Gastroesophageal sphincter (tissue), 4 donors: ENCODE data around the gene LGALS3BP. TPM values are rescaled to one million over a fixed set of nuclear protein-coding genes. Genes with fewer than 3 reads are reported as not detected.

ENCODE experiments used
- ATAC-seq: fragments of 150-250 bp; one replicate; pipeline ENCODE4 v1.9.1; 2016; ENCODE audit warnings: mild to moderate bottlenecking, moderate library complexity
- H3K27ac ChIP-seq, 4 donors: fragments of 200-600 bp; sonication (generic) in 3 of 4; 1 replicate in 3 of 4; 2 replicates in 1 of 4; pipeline ENCODE4 v1.5.1; 2016 to 2019
- H3K27me3 ChIP-seq: fragments of 200-600 bp; sonication (generic); one replicate; pipeline ENCODE4 v1.5.1; 2019
- H3K36me3 ChIP-seq, 2 donors: fragments of 200-600 bp; sonication (generic); one replicate each; pipeline ENCODE4 v1.5.1; 2019; ENCODE audit warnings: control low read depth in 1 of 2
- H3K4me1 ChIP-seq, 3 donors: fragments of 200-600 bp; sonication (generic); 1 replicate in 2 of 3; 2 replicates in 1 of 3; pipeline ENCODE4 v1.5.1; 2016 to 2019; ENCODE audit warnings: control low read depth in 2 of 3
- H3K4me3 ChIP-seq, 2 donors: fragments of 200-600 bp; sonication (generic); one replicate each; pipeline ENCODE4 v1.5.1; 2019; ENCODE audit warnings: mild to moderate bottlenecking in 1 of 2, moderate library complexity in 1 of 2
- H3K9me3 ChIP-seq, 3 donors: fragments of 200-600 bp; sonication (generic); one replicate each; pipeline ENCODE4 v1.5.1; 2017 to 2019; ENCODE audit warnings: control low read depth in 2 of 3
- EP300 ChIP-seq: sonication (generic); formaldehyde crosslinking; IDR thresholded peaks from one replicate; pipeline ENCODE4 v1.6.1; 2017; ENCODE audit warnings: antibody characterized with exemption, mild to moderate bottlenecking
- POLR2A ChIP-seq, 2 donors: fragments of 450-650 bp; IDR thresholded peaks; one replicate each; pipeline ENCODE4 v1.6.1; 2017; ENCODE audit warnings: antibody characterized with exemption in 2 of 2, mild to moderate bottlenecking in 2 of 2, moderate library complexity in 1 of 2
- POLR2AphosphoS5 ChIP-seq: sonication (generic); formaldehyde crosslinking; IDR thresholded peaks from one replicate; pipeline ENCODE4 v1.6.1; 2017; ENCODE audit warnings: antibody characterized with exemption
- WGBS, 2 donors: methylation state at CpG; one replicate each; pipeline ENCODE4 v1.1.5; 2018; ENCODE audit warnings: low coverage in 1 of 2; 5-methylcytosine and 5-hydroxymethylcytosine counted together
- total RNA-seq, 4 donors: library from RNA; depleted of rRNA; stranded (reverse); fragments of >200 nt; gene quantifications; one replicate each; pipeline ENCODE4 v1.1.0, GENCODE V29; 2016
- TF ChIP-seq, protein P1 (sequence below), 4 experiments: fragments of 200-600 bp in 2 of 4; fragments of 450-650 bp in 2 of 4; sonication (generic) in 1 of 4; IDR thresholded peaks; one replicate each; pipeline ENCODE4 v1.5.1; 2017 to 2019; ENCODE audit warnings: antibody characterized with exemption in 4 of 4, mild to moderate bottlenecking in 2 of 4, moderate library complexity in 2 of 4

LGALS3BP gene
- total RNA-seq, 4 donors from 2014 or later = 101 to 260 (median 166) TPM

DNA sequence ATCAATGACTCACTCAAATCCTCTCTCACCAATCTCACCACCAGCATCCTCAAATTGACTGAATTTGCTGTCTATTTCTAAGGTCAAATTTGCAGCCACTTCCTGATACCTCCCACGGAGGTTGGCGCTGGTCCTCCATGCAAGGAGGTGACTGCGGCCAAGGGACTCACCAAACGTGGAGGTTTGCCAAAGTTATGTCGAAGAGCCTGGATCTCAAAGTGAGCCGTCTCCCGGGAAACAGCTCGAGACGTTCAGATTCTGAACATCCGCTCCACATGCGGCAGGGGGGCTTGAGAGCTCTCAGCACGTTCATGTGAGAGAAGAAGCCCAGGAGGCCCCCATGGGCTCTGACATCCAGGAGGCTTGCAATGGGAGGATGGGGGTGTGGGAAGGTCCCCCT, 22.6 kb downstream of the LGALS3BP start:
- Histone ChIP-seq H3K36me3 (no peaks in the 10 kb centered on the region), H3K9me3 (no peaks in the 10 kb centered on the region), H3K27ac (no peak overlapping the region), H3K4me3 (no peak overlapping the region), H3K27me3 (no peaks in the 10 kb centered on the region), H3K4me1 (peaks cover 0 to 26% (median 4%) of the 10 kb centered on the region in 3 donors)
- TF ChIP-seq POLR2A (IDR thresholded peaks at IDR 0.05) (no peak), EP300 (no peak), POLR2AphosphoS5 (no peak)
- TF ChIP-seq, protein P1, sequence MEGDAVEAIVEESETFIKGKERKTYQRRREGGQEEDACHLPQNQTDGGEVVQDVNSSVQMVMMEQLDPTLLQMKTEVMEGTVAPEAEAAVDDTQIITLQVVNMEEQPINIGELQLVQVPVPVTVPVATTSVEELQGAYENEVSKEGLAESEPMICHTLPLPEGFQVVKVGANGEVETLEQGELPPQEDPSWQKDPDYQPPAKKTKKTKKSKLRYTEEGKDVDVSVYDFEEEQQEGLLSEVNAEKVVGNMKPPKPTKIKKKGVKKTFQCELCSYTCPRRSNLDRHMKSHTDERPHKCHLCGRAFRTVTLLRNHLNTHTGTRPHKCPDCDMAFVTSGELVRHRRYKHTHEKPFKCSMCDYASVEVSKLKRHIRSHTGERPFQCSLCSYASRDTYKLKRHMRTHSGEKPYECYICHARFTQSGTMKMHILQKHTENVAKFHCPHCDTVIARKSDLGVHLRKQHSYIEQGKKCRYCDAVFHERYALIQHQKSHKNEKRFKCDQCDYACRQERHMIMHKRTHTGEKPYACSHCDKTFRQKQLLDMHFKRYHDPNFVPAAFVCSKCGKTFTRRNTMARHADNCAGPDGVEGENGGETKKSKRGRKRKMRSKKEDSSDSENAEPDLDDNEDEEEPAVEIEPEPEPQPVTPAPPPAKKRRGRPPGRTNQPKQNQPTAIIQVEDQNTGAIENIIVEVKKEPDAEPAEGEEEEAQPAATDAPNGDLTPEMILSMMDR (IDR thresholded peaks at IDR 0.05) = no peak
- ATAC-seq = no peak
- 56% methylated on average over 5 of the region's 12 CpGs; no CpG with 5 or more reads in 1 of the 2 donors for WGBS, 2 donors

DNA sequence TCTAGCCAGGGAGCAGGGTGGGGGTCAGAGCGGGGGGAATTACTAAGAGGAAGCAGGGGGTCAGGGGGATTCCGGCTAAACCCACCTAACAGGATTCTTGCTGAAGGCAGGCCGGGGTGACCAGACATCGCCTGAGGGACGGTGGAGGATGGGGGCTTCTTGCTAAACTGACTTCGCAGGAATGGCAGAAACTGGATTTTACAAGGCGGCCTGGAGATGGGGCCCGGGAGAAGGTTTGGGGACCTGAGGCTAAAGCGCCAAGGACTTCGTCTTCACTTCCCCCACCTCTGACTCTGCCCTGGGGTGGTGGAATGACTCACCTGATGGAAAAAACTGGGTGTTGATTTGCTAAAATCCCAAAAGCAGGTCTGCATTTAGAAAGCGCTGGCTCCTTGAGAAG, 23.5 kb downstream of the LGALS3BP start:
- H3K4me1 ChIP-seq = peaks cover 0 to 30% (median 4%) of the 10 kb centered on the region in 3 donors
- TF ChIP-seq POLR2A (IDR thresholded peaks at IDR 0.05) (no peak), POLR2AphosphoS5 (no peak)
- ATAC-seq = no peak
- no peaks in the 10 kb centered on the region for H3K36me3 ChIP-seq
- 91 to 100% methylated on average over 5 to 9 of the region's 11 CpGs for WGBS, 2 donors
- H3K27ac ChIP-seq = no peak overlapping the region
- H3K27me3 ChIP-seq = no peaks in the 10 kb centered on the region
- peaks cover 0 to 2% (median 0%) of the 10 kb centered on the region in 3 donors for H3K9me3 ChIP-seq
- no peak overlapping the region for H3K4me3 ChIP-seq

DNA sequence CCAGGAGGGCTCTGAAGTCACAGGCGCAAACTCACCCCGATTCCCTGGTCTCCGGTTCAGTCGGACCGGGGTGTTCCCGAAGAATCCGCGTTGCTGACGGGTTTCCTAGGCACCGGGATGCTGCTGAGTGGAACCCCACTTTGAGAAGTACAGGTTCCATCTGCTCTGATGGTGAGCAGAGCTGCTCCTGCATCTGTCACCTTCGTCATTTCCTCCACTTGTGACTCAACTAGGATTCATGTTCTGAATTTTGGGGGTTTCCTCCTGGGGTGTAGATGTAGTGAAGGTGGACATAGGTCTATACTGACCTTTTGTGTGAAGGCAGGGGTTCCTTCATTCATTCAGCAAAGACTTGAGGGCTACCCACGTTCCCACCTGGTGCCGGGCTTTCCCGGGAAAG, 25.0 kb downstream of the LGALS3BP start:
- Histone ChIP-seq H3K9me3 (peaks cover 0 to 18% (median 0%) of the 10 kb centered on the region in 3 donors), H3K27me3 (no peaks in the 10 kb centered on the region), H3K27ac (no peak overlapping the region), H3K4me3 (no peak overlapping the region), H3K36me3 (no peaks in the 10 kb centered on the region), H3K4me1 (peaks cover 0 to 26% (median 4%) of the 10 kb centered on the region in 3 donors)
- 100% methylated on average over 1 of the region's 14 CpGs; no CpG with 5 or more reads in 1 of the 2 donors for WGBS, 2 donors
- no peak for TF ChIP-seq POLR2AphosphoS5
- no peak for TF ChIP-seq EP300
- TF ChIP-seq POLR2A (IDR thresholded peaks at IDR 0.05) = no peak
- TF ChIP-seq, protein P1 (IDR thresholded peaks at IDR 0.05) = no peak
- no peak for ATAC-seq

DNA sequence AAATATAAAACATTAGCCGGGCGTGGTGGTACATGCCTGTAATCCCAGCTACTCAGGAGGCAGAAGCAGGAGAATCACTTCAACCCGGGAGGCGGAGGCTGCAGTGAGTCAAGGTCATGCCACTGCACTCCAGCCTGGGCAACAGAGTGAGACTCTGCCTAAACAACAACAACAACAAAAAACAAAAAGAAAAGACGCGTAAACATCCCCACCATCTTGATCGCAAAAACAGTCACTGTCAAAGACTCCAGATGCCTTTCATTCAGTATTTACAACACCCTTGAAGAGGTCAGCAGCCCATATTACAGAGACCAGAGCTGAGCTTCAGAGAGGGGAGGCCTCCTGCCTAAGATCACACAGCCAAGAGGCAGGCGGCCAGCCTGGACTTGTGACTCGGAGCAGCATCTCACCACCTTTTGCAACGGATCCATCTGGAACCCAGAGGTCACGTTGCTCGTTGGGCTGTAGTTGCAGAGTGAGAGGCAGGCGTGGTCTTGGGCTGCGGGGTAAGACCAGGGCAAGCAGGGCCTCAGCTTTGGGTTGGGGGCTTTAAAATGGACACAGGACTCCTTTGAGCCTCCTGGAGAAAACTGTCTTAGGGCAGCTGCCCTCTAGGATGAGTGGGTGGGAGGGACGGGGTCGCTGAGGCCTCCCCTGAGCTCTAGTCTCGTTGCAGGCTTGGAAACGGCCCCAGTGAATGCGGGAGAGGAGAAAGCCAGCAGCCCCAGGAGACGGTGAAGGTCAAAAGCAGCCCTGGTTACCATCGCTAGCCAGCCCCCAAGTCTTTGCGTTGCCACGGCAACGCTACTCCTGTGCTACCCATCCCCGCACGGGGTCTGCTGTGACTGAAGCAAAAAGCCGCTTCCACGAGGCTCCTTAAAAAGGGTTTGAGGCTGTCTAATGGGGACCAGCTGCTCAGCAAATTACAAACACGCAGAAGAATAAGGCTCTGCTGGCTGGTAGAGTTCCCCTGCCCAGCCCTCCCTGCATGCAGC, 26.1 kb downstream of the LGALS3BP start:
- H3K27ac ChIP-seq = no peak overlapping the region
- peaks cover 0 to 18% (median 0%) of the 10 kb centered on the region in 3 donors for H3K9me3 ChIP-seq
- H3K36me3 ChIP-seq = no peaks in the 10 kb centered on the region
- H3K4me1 ChIP-seq = peaks cover 0 to 26% (median 4%) of the 10 kb centered on the region in 3 donors
- H3K27me3 ChIP-seq = no peaks in the 10 kb centered on the region
- H3K4me3 ChIP-seq = no peak overlapping the region
- ATAC-seq = peak; percentile 19
- no peak for TF ChIP-seq POLR2A (IDR thresholded peaks at IDR 0.05)
- TF ChIP-seq, protein P1 (IDR thresholded peaks at IDR 0.05) = no peak
- TF ChIP-seq EP300 = no peak
- TF ChIP-seq POLR2AphosphoS5 = no peak
- WGBS, 2 donors = 60 to 69% methylated on average over 7 to 14 of the region's 29 CpGs

DNA sequence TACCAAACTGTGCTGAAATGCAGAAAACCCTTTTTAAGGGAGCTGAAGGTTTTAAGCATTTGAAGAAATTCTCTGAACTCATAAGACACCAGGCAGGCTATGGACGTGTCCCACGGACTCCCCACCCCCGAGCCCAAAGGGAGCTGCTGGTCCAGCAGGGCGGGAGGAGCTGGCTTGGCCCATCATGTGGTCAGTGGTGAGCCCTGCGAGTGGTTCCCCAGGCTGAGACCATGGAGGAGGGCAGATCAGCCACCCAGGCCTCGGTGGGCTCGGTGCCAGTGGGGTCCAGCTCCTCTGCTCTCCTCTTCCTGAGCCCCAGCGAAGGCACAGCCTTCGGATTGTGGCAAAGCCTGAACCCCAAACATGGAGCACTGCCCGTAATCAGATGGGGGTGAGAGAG, 27.0 kb downstream of the LGALS3BP start:
- H3K4me3 ChIP-seq = no peak overlapping the region
- H3K27ac ChIP-seq = peak overlapping the region in 2 of 4 donors; percentile 41 to 55
- no peaks in the 10 kb centered on the region for H3K36me3 ChIP-seq
- ATAC-seq = no peak
- no CpG with 5 or more reads among the region's 10 CpGs for WGBS, 2 donors
- TF ChIP-seq EP300 = no peak
- no peak for TF ChIP-seq POLR2AphosphoS5
- TF ChIP-seq, protein P1 (IDR thresholded peaks at IDR 0.05) = no peak
- TF ChIP-seq POLR2A (IDR thresholded peaks at IDR 0.05) = no peak
- H3K4me1 ChIP-seq = peaks cover 0 to 26% (median 4%) of the 10 kb centered on the region in 3 donors
- peaks cover 0 to 18% (median 0%) of the 10 kb centered on the region in 3 donors for H3K9me3 ChIP-seq
- H3K27me3 ChIP-seq = no peaks in the 10 kb centered on the region
